Fibroblast of villous mesenchyme (primary cell): ENCODE data around the gene FKBP2. TPM values are rescaled to one million over a fixed set of nuclear protein-coding genes. Genes with fewer than 3 reads are reported as not detected.
A peak's percentile ranks its signal among the peaks of the same experiment; 100 is the strongest.

ENCODE experiments used
- DNase-seq: peaks from one replicate; pipeline ENCODE4 v3.0.0-alpha.2; 2010; ENCODE audit warnings: low read depth
- H3K4me3 ChIP-seq: 2 replicates; pipeline ENCODE4 v1.5.1; 2011; ENCODE audit warnings: low read depth, mild to moderate bottlenecking, low read length
- CTCF ChIP-seq: IDR thresholded peaks from 2 replicates; pipeline ENCODE4 v1.5.1; 2012; ENCODE audit warnings: low read depth, mild to moderate bottlenecking, low read length; ENCODE audit not compliant: insufficient read depth
- total RNA-seq: library from RNA; depleted of rRNA; stranded (reverse); fragments of >200 nt; gene quantifications from 2 replicates; pipeline ENCODE4 v1.2.3, GENCODE V29; 2012

FKBP2 gene
- 46.7 and 47.5 TPM in 2 replicates for total RNA-seq

- peak; percentile 98 for DNase-seq
- peak within 1 kb of the TSS; percentile 90 for H3K4me3 ChIP-seq
- no peak for TF ChIP-seq CTCF
Measured at GRCh38 chr11:64240435-64241240, at the start of gene FKBP2. Gene FKBP2, plus strand, starts transcription at chr11:64241095. Its CDS starts 1,293 bp downstream, at chr11:64242388.

- TF ChIP-seq CTCF: no peak
- DNase-seq: no peak
Measured at GRCh38 chr11:64192434-64192833, 48.5 kb upstream of the FKBP2 start.

GRCh38 chr11:64196626-64197025 is 44.3 kb upstream of the FKBP2 start:
- H3K4me3 ChIP-seq: no peak overlapping the region
- no peak for TF ChIP-seq CTCF
- DNase-seq: no peak

More at GRCh38 chr11:64192434-64192833, 48.5 kb upstream of the FKBP2 start:
- H3K4me3 ChIP-seq: no peak overlapping the region

- no peak overlapping the region for H3K4me3 ChIP-seq
- no peak for DNase-seq
- no peak for TF ChIP-seq CTCF
Measured at GRCh38 chr11:64198511-64198910, 42.4 kb upstream of the FKBP2 start.

- TF ChIP-seq CTCF: no peak
- no peak overlapping the region for H3K4me3 ChIP-seq
- DNase-seq: no peak
Measured at GRCh38 chr11:64201543-64201942, 39.4 kb upstream of the FKBP2 start.

- TF ChIP-seq CTCF: no peak
- no peak overlapping the region for H3K4me3 ChIP-seq
- no peak for DNase-seq
Measured at GRCh38 chr11:64202992-64203391, 37.9 kb upstream of the FKBP2 start.
